CD14-positive monocyte (primary cell): Measurements from ENCODE around the gene CDC37L1. TPM values are rescaled to one million over a fixed set of nuclear protein-coding genes. Genes with fewer than 3 reads are reported as not detected.

Experiments
- DNase-seq, 3 donors: peaks; one replicate each; pipeline ENCODE4 v3.0.0-alpha.2; 2011 to 2022
- H2AFZ ChIP-seq: 2 replicates; pipeline ENCODE4 v1.6.0; 2012; ENCODE audit warnings: mild to moderate bottlenecking, low read depth, low read length, inconsistent platforms; ENCODE audit not compliant: insufficient read depth, poor library complexity, severe bottlenecking
- H3K27ac ChIP-seq, 2 donors: 1 replicate in 1 of 2; 2 replicates in 1 of 2; pipeline ENCODE4 v1.5.1; 2012 to 2013; ENCODE audit warnings: low read length in 2 of 2, control low read depth in 1 of 2, inconsistent platforms in 1 of 2, low read depth in 1 of 2, mild to moderate bottlenecking in 1 of 2
- H3K27me3 ChIP-seq, 2 donors: one replicate each; pipeline versions ENCODE4 v1.6.0 to v1.6.1; 2011 to 2013; ENCODE audit warnings: low read length in 2 of 2; ENCODE audit not compliant: control insufficient read depth in 2 of 2, insufficient read depth in 2 of 2
- H3K36me3 ChIP-seq, 2 donors: replicated peaks in 1 of 2; 1 replicate in 1 of 2; 2 replicates in 1 of 2; pipeline versions ENCODE4 v1.5.1 to v1.6.1; 2012 to 2013; ENCODE audit warnings: low read length in 2 of 2, control low read depth in 1 of 2, inconsistent platforms in 1 of 2, mild to moderate bottlenecking in 1 of 2; ENCODE audit not compliant: insufficient read depth in 2 of 2, control insufficient read depth in 1 of 2
- H3K4me1 ChIP-seq, 2 donors: 1 replicate in 1 of 2; 2 replicates in 1 of 2; pipeline versions ENCODE4 v1.5.1 to v1.6.1; 2012 to 2013; ENCODE audit warnings: low read length in 2 of 2, control low read depth in 1 of 2, inconsistent platforms in 1 of 2, mild to moderate bottlenecking in 1 of 2, moderate library complexity in 1 of 2; ENCODE audit not compliant: insufficient read depth in 2 of 2, control insufficient read depth in 1 of 2
- H3K4me2 ChIP-seq: replicated peaks from 2 replicates; pipeline ENCODE3; 2012; ENCODE audit warnings: low read length, moderate library complexity, mild to moderate bottlenecking; ENCODE audit not compliant: poor library complexity, severe bottlenecking; ENCODE audit errors: extremely low read depth
- H3K4me3 ChIP-seq, 3 experiments: fragments of 200-600 bp in 1 of 3; sonication (generic) in 1 of 3; replicated peaks in 1 of 3; 1 replicate in 2 of 3; 2 replicates in 1 of 3; pipeline ENCODE4 v1.5.1; 2011 to 2013; ENCODE audit warnings: low read length in 3 of 3, mild to moderate bottlenecking in 3 of 3, control low read depth in 2 of 3, low read depth in 2 of 3, inconsistent platforms in 1 of 3, moderate library complexity in 1 of 3
- H3K79me2 ChIP-seq: 2 replicates; pipeline ENCODE4 v1.6.0; 2012; ENCODE audit warnings: mild to moderate bottlenecking, control low read depth, inconsistent platforms, low read length, moderate library complexity; ENCODE audit not compliant: insufficient read depth
- H3K9ac ChIP-seq: 2 replicates; pipeline ENCODE4 v1.6.0; 2017; ENCODE audit warnings: low read length, mild to moderate bottlenecking; ENCODE audit not compliant: insufficient read depth, poor library complexity, severe bottlenecking
- H3K9me3 ChIP-seq, 2 donors: replicated peaks in 1 of 2; 1 replicate in 1 of 2; 2 replicates in 1 of 2; pipeline versions ENCODE4 v1.5.1 to v1.6.1; 2012 to 2013; ENCODE audit warnings: low read length in 2 of 2, control low read depth in 1 of 2; ENCODE audit not compliant: control insufficient read depth in 1 of 2, insufficient read depth in 1 of 2
- H4K20me1 ChIP-seq: 2 replicates; pipeline ENCODE4 v1.6.0; 2012; ENCODE audit warnings: mild to moderate bottlenecking, low read length, control low read depth, moderate library complexity; ENCODE audit not compliant: insufficient read depth
- H3K27ac Mint-ChIP-seq, 7 donors: one replicate each; pipeline ENCODE4 v1.8.0; 2020; ENCODE audit warnings: mild to moderate bottlenecking in 7 of 7, mixed read lengths in 7 of 7, moderate library complexity in 6 of 7, inconsistent platforms in 2 of 7
- H3K27me3 Mint-ChIP-seq, 3 donors: one replicate each; pipeline ENCODE4 v1.8.0; 2021 to 2022; ENCODE audit warnings: low read depth in 3 of 3, mild to moderate bottlenecking in 3 of 3, mixed read lengths in 3 of 3, moderate library complexity in 3 of 3, inconsistent platforms in 1 of 3
- H3K36me3 Mint-ChIP-seq, 2 donors: one replicate each; pipeline ENCODE4 v1.8.0; 2020; ENCODE audit warnings: mixed read lengths in 2 of 2, inconsistent platforms in 1 of 2, mild to moderate bottlenecking in 1 of 2
- H3K4me1 Mint-ChIP-seq: one replicate; pipeline ENCODE4 v1.8.0; 2020; ENCODE audit warnings: mild to moderate bottlenecking, mixed read lengths
- H3K4me3 Mint-ChIP-seq, 2 donors: one replicate each; pipeline ENCODE4 v1.8.0; 2020; ENCODE audit warnings: mild to moderate bottlenecking in 2 of 2, mixed read lengths in 2 of 2, moderate library complexity in 1 of 2
- H3K9me3 Mint-ChIP-seq, 7 donors: one replicate each; pipeline ENCODE4 v1.8.0; 2020 to 2022; ENCODE audit warnings: mixed read lengths in 7 of 7, mild to moderate bottlenecking in 6 of 7, moderate library complexity in 6 of 7, inconsistent platforms in 2 of 7
- WGBS: methylation state at CpG from one replicate; pipeline ENCODE4 v1.1.5; 2013; ENCODE audit warnings: missing lambda C conversion rate; ENCODE audit not compliant: insufficient coverage; 5-methylcytosine and 5-hydroxymethylcytosine counted together
- intact Hi-C, 2 donors: fragments of 100-400 bp; cut with micrococcal nuclease; formaldehyde crosslinking; loops; one replicate each; pipeline versions ENCODE4 v1.15.0 to v1.15.1; 2023
- polyA plus RNA-seq, 3 donors: library from polyadenylated mRNA; depleted of rRNA in 1 of 3; unstranded in 2 of 3; stranded (reverse) in 1 of 3; fragments of 300-500 nt in 2 of 3; fragments of >200 nt in 1 of 3; fragmentation: Illumina TruSeq in 2 of 3; gene quantifications; 1 replicate in 2 of 3; 2 replicates in 1 of 3; pipeline ENCODE4 v1.2.3, GENCODE V29; 2012 to 2021
- TF ChIP-seq, protein P1 (sequence below): fragments of 200-600 bp; IDR thresholded peaks from one replicate; pipeline ENCODE4 v1.8.0; 2022; ENCODE audit warnings: antibody characterized with exemption, mild to moderate bottlenecking

The CDC37L1 gene
- polyA plus RNA-seq, 3 donors: 2.8 to 4.4 (median 2.8) TPM

DNA sequence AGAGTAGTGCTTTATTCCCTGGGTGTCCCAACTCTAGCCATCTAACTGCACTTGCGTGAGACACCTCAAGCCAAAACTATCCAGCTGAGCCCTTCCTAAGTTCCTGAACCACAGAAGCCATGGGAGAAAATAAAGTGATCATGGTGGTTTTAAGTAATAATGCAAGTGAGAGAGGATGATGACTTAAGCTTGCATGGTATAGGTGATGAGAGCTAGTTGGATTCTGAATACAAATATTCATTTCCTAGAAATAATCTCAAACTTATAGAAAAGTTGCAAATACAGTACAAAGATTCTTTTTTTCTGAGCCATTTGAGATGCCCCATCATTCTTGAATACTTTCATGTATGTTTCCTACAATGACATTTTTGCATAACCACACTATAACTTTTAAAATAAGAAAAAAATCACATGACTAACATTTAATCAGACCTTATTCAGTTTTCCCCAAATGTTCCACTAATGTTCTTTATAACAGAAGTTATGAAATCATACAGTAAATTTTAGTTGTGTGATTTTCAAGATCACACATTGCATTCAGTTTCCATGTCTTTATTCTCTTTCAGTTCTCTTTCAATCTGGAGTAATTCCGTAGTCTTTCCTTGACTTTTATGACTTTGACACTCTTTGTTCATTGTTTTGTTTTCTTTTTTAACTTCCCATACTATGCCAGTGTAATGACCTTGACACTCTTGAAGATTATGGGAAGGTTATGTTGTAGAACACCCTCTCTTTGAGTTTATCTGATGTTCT is 67.1 kb downstream of the CDC37L1 start:
- H3K27me3 ChIP-seq: no peaks in the 10 kb centered on the region

DNA sequence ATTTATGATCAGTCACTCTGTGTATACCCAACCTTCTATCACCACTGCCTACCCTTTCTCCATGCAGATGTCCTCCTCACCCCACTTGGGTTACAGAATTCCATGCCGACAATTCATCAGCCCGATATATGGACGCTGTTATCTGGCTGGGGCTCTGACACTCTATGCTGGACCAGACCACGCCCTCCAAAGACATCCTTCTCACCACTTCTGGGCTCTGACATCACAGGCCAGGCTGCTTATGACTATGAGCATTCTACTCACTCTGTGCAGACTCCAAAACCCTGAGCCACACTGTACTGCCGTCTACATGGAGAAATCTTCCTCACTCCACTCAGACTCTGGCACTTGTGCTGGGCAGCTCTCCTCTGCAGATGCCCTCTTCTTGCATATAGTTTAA is 69.2 kb downstream of the CDC37L1 start:
- no peaks in the 10 kb centered on the region for H3K9me3 Mint-ChIP-seq
- WGBS: 90% methylated on average over 5 of the region's 5 CpGs
- TF ChIP-seq, protein P1, sequence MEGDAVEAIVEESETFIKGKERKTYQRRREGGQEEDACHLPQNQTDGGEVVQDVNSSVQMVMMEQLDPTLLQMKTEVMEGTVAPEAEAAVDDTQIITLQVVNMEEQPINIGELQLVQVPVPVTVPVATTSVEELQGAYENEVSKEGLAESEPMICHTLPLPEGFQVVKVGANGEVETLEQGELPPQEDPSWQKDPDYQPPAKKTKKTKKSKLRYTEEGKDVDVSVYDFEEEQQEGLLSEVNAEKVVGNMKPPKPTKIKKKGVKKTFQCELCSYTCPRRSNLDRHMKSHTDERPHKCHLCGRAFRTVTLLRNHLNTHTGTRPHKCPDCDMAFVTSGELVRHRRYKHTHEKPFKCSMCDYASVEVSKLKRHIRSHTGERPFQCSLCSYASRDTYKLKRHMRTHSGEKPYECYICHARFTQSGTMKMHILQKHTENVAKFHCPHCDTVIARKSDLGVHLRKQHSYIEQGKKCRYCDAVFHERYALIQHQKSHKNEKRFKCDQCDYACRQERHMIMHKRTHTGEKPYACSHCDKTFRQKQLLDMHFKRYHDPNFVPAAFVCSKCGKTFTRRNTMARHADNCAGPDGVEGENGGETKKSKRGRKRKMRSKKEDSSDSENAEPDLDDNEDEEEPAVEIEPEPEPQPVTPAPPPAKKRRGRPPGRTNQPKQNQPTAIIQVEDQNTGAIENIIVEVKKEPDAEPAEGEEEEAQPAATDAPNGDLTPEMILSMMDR: no peak
- no peaks in the 10 kb centered on the region for H3K27me3 ChIP-seq
- H3K4me2 ChIP-seq: no peak overlapping the region
- no peak overlapping the region for H3K4me3 ChIP-seq
- no peak overlapping the region for H2AFZ ChIP-seq
- no peaks in the 10 kb centered on the region for H4K20me1 ChIP-seq
- H3K36me3 Mint-ChIP-seq: no peaks in the 10 kb centered on the region
- H3K27ac Mint-ChIP-seq: no peak overlapping the region
- intact Hi-C loops: loop anchor here (10.0 kb wide), 2 partner anchors 46 to 74 kb away; partner anchors contain the start of genes CDC37L1 (in 1 of the 2) and RCL1 (in 1 of the 2)
- H3K36me3 ChIP-seq: no peaks in the 10 kb centered on the region
- no peak overlapping the region for H3K4me3 Mint-ChIP-seq
- no peak overlapping the region for H3K27ac ChIP-seq
- H3K9me3 ChIP-seq: no peaks in the 10 kb centered on the region
- H3K9ac ChIP-seq: no peak overlapping the region
- peaks cover 2% of the 10 kb centered on the region for H3K4me1 Mint-ChIP-seq
- H3K79me2 ChIP-seq: no peaks in the 10 kb centered on the region
- no peak for DNase-seq
- no peaks in the 10 kb centered on the region for H3K4me1 ChIP-seq
- peaks cover 4 to 9% (median 5%) of the 10 kb centered on the region in 3 donors for H3K27me3 Mint-ChIP-seq

More for the DNA sequence above, 67.1 kb downstream of the CDC37L1 start:
- Mint-ChIP-seq H3K4me3 (no peak overlapping the region), H3K27me3 (peaks cover 0 to 6% (median 0%) of the 10 kb centered on the region in 3 donors), H3K9me3 (no peaks in the 10 kb centered on the region), H3K27ac (no peak overlapping the region), H3K36me3 (no peaks in the 10 kb centered on the region), H3K4me1 (peaks cover 6% of the 10 kb centered on the region)
- Histone ChIP-seq H3K9me3 (no peaks in the 10 kb centered on the region), H2AFZ (no peak overlapping the region), H3K36me3 (no peaks in the 10 kb centered on the region), H4K20me1 (no peaks in the 10 kb centered on the region), H3K4me2 (no peak overlapping the region), H3K4me3 (no peak overlapping the region), H3K4me1 (peaks cover 3 to 5% of the 10 kb centered on the region in 2 donors), H3K27ac (no peak overlapping the region), H3K9ac (no peak overlapping the region), H3K79me2 (no peaks in the 10 kb centered on the region)
- WGBS: no CpG with 5 or more reads among the region's 2 CpGs
- DNase-seq: no peak
- intact Hi-C loops: loop anchor here (10.0 kb wide), 2 partner anchors 48 to 72 kb away; partner anchors contain the start of genes CDC37L1 (in 1 of the 2) and RCL1 (in 1 of the 2)
- TF ChIP-seq, protein P1: no peak
